K562 (cell line): ENCODE data around the gene PNPLA7. TPM values are rescaled to one million over a fixed set of nuclear protein-coding genes. Genes with fewer than 3 reads are reported as not detected.

Experiments
- ARHGAP35 ChIP-seq: fragments of 450-650 bp; IDR thresholded peaks from 2 replicates; pipeline ENCODE4 v1.6.1; 2018; ENCODE audit not compliant: partially characterized antibody
- CEBPG ChIP-seq, 3 experiments: fragments of 200-800 bp in 1 of 3; sonication (Bioruptor generic) in 1 of 3; sonication (generic) in 1 of 3; formaldehyde crosslinking in 1 of 3; IDR thresholded peaks in 2 of 3; conservative IDR thresholded peaks in 1 of 3; 2 replicates each; pipeline versions ENCODE4 v1.6.1 to v1.8.0; 2016 to 2022; ENCODE audit warnings: missing compliant biosample characterization in 2 of 3, missing genetic modification characterization in 2 of 3, mild to moderate bottlenecking in 1 of 3, missing genetic modification reagents in 1 of 3
- CHD4 ChIP-seq: fragments of 200-600 bp; sonication (generic); IDR thresholded peaks from 3 replicates; pipeline ENCODE4 v1.6.1; 2012; ENCODE audit warnings: low read depth, mild to moderate bottlenecking, mixed read lengths, low read length, inconsistent platforms; ENCODE audit not compliant: insufficient read depth, insufficient replicate concordance, poor library complexity, severe bottlenecking
- CREM ChIP-seq: IDR thresholded peaks from 2 replicates; pipeline ENCODE4 v1.6.1; 2014; ENCODE audit warnings: antibody characterized with exemption, low read depth
- DPF2 ChIP-seq: fragments of 450-650 bp; IDR thresholded peaks from 2 replicates; pipeline ENCODE4 v1.6.1; 2016
- ELF4 ChIP-seq: fragments of 450-650 bp; formaldehyde crosslinking; IDR thresholded peaks from 2 replicates; pipeline ENCODE4 v1.4.0; 2022; ENCODE audit warnings: missing genetic modification characterization
- FOS ChIP-seq: IDR thresholded peaks from 3 replicates; pipeline ENCODE4 v1.6.1; 2011; ENCODE audit not compliant: insufficient read length; ENCODE audit errors: extremely low read depth
- GATA2 ChIP-seq: sonication (generic); formaldehyde crosslinking; IDR thresholded peaks from 2 replicates; pipeline ENCODE4 v1.4.0; 2020; ENCODE audit warnings: mild to moderate bottlenecking, missing genetic modification reagents
- HDAC1 ChIP-seq, 2 experiments: fragments of 450-650 bp; IDR thresholded peaks; 2 replicates each; pipeline ENCODE4 v1.6.1; 2016 to 2017; ENCODE audit warnings: inconsistent platforms in 1 of 2, mild to moderate bottlenecking in 1 of 2, moderate library complexity in 1 of 2
- JUND ChIP-seq, 2 experiments: IDR thresholded peaks; 2 replicates in 1 of 2; 3 replicates in 1 of 2; pipeline ENCODE4 v1.6.1; 2011; ENCODE audit warnings: borderline replicate concordance in 2 of 2, low read depth in 2 of 2, low read length in 2 of 2, improper control_type of control experiment in 1 of 2, missing biosample characterization in 1 of 2, missing genetic modification characterization in 1 of 2, missing genetic modification reagents in 1 of 2
- KLF1 ChIP-seq: fragments of 450-650 bp; IDR thresholded peaks from 2 replicates; pipeline ENCODE4 v1.6.1; 2016; ENCODE audit warnings: missing genetic modification characterization, missing compliant biosample characterization
- KLF13 ChIP-seq: fragments of 450-650 bp; IDR thresholded peaks from 2 replicates; pipeline ENCODE4 v1.6.1; 2016; ENCODE audit warnings: missing genetic modification characterization, low read depth, mild to moderate bottlenecking, missing compliant biosample characterization, moderate library complexity, borderline replicate concordance
- MAFF ChIP-seq: IDR thresholded peaks from 2 replicates; pipeline ENCODE4 v1.6.1; 2012; ENCODE audit warnings: low read length, improper control_type of control experiment
- MEIS2 ChIP-seq: fragments of 450-650 bp; IDR thresholded peaks from 2 replicates; pipeline ENCODE4 v1.6.1; 2014; ENCODE audit warnings: mild to moderate bottlenecking; ENCODE audit not compliant: partially characterized antibody
- NBN ChIP-seq: fragments of 450-650 bp; IDR thresholded peaks from 2 replicates; pipeline ENCODE4 v1.6.1; 2016; ENCODE audit warnings: low read depth, mild to moderate bottlenecking
- POLR3G ChIP-seq: IDR thresholded peaks from 2 replicates; pipeline ENCODE4 v1.6.1; 2011; ENCODE audit not compliant: insufficient read length, insufficient replicate concordance; ENCODE audit errors: extremely low read depth
- RAD51 ChIP-seq: fragments of 450-650 bp; IDR thresholded peaks from 2 replicates; pipeline ENCODE4 v1.7.1; 2016; ENCODE audit warnings: low read depth, mild to moderate bottlenecking, borderline replicate concordance
- SMARCE1 ChIP-seq: fragments of 450-650 bp; IDR thresholded peaks from 2 replicates; pipeline ENCODE4 v1.7.1; 2016; ENCODE audit warnings: mild to moderate bottlenecking
- TOE1 ChIP-seq, 2 experiments: fragments of 450-650 bp in 1 of 2; sonication (generic) in 1 of 2; formaldehyde crosslinking in 1 of 2; IDR thresholded peaks; 2 replicates each; pipeline versions ENCODE4 v1.7.1 to v1.8.0; 2016 to 2022; ENCODE audit warnings: borderline replicate concordance in 2 of 2, mild to moderate bottlenecking in 2 of 2, antibody characterized with exemption in 1 of 2, inconsistent platforms in 1 of 2, low read depth in 1 of 2, missing genetic modification reagents in 1 of 2, moderate library complexity in 1 of 2
- ZBTB34 ChIP-seq: fragments of 250-450 bp; sonication (Bioruptor Pico); IDR thresholded peaks from 2 replicates; pipeline ENCODE4 v1.8.0; 2021; ENCODE audit warnings: mild to moderate bottlenecking, moderate library complexity
- ZFP36 ChIP-seq: fragments of 150-350 bp; IDR thresholded peaks from 2 replicates; pipeline ENCODE4 v1.6.1; 2018; ENCODE audit warnings: low read length, low read depth; ENCODE audit not compliant: partially characterized antibody
- ZNF79 ChIP-seq: fragments of 250-450 bp; sonication (Bioruptor Pico); IDR thresholded peaks from 2 replicates; pipeline ENCODE4 v1.4.0; 2020; ENCODE audit warnings: low read depth, mild to moderate bottlenecking, moderate library complexity
- polyA plus RNA-seq, 8 experiments: library from polyadenylated mRNA; depleted of rRNA in 4 of 8; stranded (reverse) in 5 of 8; unstranded in 3 of 8; fragments of >200 nt; fragmentation: Nextera tagmentation in 2 of 8; fragmentation: Illumina TruSeq in 1 of 8; extraction: Ambion mirVana in 2 of 8; extraction: Trizol in 1 of 8; gene quantifications; 2 replicates each; pipeline versions ENCODE4 v1.2.1 to v1.2.3, GENCODE V29; 2011 to 2014; ENCODE audit warnings: inconsistent platforms in 1 of 8, missing spikeins in 1 of 8
- total RNA-seq, 7 experiments: library from RNA; depleted of rRNA in 6 of 7; stranded (reverse); fragments of >200 nt in 6 of 7; fragmentation: Illumina TruSeq in 2 of 7; extraction: Trizol in 2 of 7; gene quantifications; 2 replicates each; pipeline versions ENCODE4 v1.2.1 to v1.2.3, GENCODE V29; 2011 to 2021; ENCODE audit warnings: low replicate concordance in 1 of 7
- TF ChIP-seq, protein P1 (sequence below): fragments of 450-650 bp; formaldehyde crosslinking; IDR thresholded peaks from 2 replicates; pipeline ENCODE4 v1.4.0; 2020; ENCODE audit warnings: mild to moderate bottlenecking
- TF ChIP-seq, protein P2 (sequence below): sonication (generic); formaldehyde crosslinking; IDR thresholded peaks from 2 replicates; pipeline ENCODE4 v1.8.0; 2022; ENCODE audit warnings: mild to moderate bottlenecking, missing genetic modification reagents

PNPLA7 gene
- total and polyA plus RNA-seq, 9 of the 15 experiments (the other 6 are each of a cell fraction or from before 2014, with no cell fraction given), result 0.01 to 0.85 (median 0.19) TPM; not detected in 1

DNA sequence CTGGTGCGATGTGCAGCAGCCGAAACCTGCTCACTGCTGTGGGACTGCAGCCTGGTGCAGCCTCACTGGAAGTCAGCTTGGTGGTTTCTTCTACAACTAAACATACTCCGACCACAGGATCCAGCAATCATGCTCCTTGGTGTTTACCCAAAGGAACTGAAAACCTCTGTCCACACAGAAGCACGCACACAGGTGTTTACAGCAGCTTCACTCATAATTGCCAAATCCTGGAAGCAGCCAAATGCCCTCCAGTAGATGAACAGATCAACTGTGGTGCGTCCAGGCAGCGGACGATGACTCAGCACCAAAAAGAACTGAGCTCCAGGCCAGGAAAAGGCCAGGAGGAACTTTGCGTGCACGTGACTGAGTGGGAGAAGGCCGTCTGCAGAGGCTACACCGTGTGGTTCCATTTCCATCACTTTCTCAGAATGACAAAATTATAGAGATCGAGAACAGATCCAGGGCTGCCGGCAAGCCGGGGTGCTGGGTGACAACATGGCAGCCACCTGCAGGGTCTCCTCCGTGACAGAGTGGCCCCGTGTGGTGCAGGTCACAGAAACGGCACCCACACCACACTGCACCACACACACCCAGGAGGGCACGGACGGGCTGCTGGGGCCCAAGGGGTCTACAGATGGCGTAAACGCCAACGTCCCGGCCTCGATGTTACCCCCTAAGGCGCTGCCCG lies 68.0 kb downstream of the PNPLA7 start (continued):
- TF ChIP-seq POLR3G (no peak), NBN (no peak), MEIS2 (no peak), ARHGAP35 (no peak), CHD4 (no peak), GATA2 (CRISPR knock-in tag) (peak; percentile 53; the same call in 1 of the 2 replicates), MAFF (peak; percentile 97), RAD51 (peak; percentile 90), FOS (no peak), KLF13 (tag) (0 out of 2 replicates have a peak, but pooled peaks have one; percentile 21), DPF2 (peak; percentile 85), JUND (IDR thresholded peaks at IDR 0.05; ENCODE audit: borderline replicate concordance, low read depth, low read length) (peak; percentile 90), JUND (tag; IDR thresholded peaks at IDR 0.05; ENCODE audit: borderline replicate concordance, low read depth, low read length) (peak; percentile 93; the same call in 2 of the 3 replicates), ELF4 (CRISPR knock-in tag) (no peak), ZFP36 (peak; percentile 17), CEBPG (CRISPR knock-in tag; IDR thresholded peaks at IDR 0.05) (no peak), CEBPG (tag; conservative IDR thresholded peaks at IDR 0.05 in 1 of 2, IDR thresholded peaks at IDR 0.05 in 1 of 2) (peak in 1 of 2 experiments; percentile 39; a peak in 2 of 4 replicates), KLF1 (tag) (no peak), SMARCE1 (peak; percentile 88), HDAC1 (IDR thresholded peaks at IDR 0.05) (peak in 1 of 2 experiments; percentile 68; a peak in 1 of 4 replicates), TOE1 (IDR thresholded peaks at IDR 0.05; ENCODE audit: borderline replicate concordance) (peak; percentile 91), TOE1 (CRISPR knock-in tag; IDR thresholded peaks at IDR 0.05; ENCODE audit: borderline replicate concordance, low read depth) (no peak), CREM (0 out of 2 replicates have a peak, but pooled peaks have one; percentile 14), ZBTB34 (CRISPR knock-in tag) (no peak), ZNF79 (CRISPR knock-in tag) (no peak)
- TF ChIP-seq, protein P1, sequence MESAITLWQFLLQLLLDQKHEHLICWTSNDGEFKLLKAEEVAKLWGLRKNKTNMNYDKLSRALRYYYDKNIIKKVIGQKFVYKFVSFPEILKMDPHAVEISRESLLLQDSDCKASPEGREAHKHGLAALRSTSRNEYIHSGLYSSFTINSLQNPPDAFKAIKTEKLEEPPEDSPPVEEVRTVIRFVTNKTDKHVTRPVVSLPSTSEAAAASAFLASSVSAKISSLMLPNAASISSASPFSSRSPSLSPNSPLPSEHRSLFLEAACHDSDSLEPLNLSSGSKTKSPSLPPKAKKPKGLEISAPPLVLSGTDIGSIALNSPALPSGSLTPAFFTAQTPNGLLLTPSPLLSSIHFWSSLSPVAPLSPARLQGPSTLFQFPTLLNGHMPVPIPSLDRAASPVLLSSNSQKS, result no peak
- TF ChIP-seq, protein P2, sequence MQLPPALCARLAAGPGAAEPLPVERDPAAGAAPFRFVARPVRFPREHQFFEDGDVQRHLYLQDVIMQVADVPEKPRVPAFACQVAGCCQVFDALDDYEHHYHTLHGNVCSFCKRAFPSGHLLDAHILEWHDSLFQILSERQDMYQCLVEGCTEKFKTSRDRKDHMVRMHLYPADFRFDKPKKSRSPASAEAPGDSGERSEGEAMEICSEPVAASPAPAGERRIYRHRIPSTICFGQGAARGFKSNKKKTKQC (CRISPR knock-in tag), result no peak
